ENCODE results near the gene GSTO2.
A peak's percentile ranks its signal among the peaks of the same experiment; 100 is the strongest.

GRCh38 chr10:104353325-104354048 is 84.5 kb downstream of the GSTO2 start, which contains the start of gene CFAP58:
- TF ChIP-seq NRF1 (conservative IDR thresholded peaks at IDR 0.05; ENCODE audit: low read depth, low read length) (no peak), YY1 (IDR thresholded peaks at IDR 0.05; ENCODE audit: low read depth, low read length) (peak; percentile 32; the same call in 1 of the 2 replicates), HDAC6 (IDR thresholded peaks at IDR 0.05; ENCODE audit: unreplicated experiment) (no peak), BCL3 (IDR thresholded peaks at IDR 0.05; ENCODE audit: borderline replicate concordance, insufficient read depth, low read depth, low read length, poor library complexity, severe bottlenecking) (no peak), CTCF (IDR thresholded peaks at IDR 0.05 in 2 of 3, conservative IDR thresholded peaks at IDR 0.05 in 1 of 3; ENCODE audit: control insufficient read depth in 2 of 3, extremely low read depth in 1 of 3, insufficient read depth in 1 of 3, low read depth in 3 of 3, low read length in 3 of 3) (peak; percentile 72 to 83 (median 77)), ZNF24 (IDR thresholded peaks at IDR 0.05) (no peak), BMI1 (IDR thresholded peaks at IDR 0.05; ENCODE audit: borderline replicate concordance) (peak; percentile 95)

Measured in GM12878 (cell line).